ENCODE measurements around the gene CA5B.
"Not testable (repeated sequence)": the region's sequence is repeated elsewhere in the genome, so short reads cannot be mapped to it uniquely, and the experiment has no call there.

CA5B gene

GRCh38 chrX:15748841-15749240 is 10.8 kb downstream of the CA5B start:
- DNase-seq: no peak

DNA sequence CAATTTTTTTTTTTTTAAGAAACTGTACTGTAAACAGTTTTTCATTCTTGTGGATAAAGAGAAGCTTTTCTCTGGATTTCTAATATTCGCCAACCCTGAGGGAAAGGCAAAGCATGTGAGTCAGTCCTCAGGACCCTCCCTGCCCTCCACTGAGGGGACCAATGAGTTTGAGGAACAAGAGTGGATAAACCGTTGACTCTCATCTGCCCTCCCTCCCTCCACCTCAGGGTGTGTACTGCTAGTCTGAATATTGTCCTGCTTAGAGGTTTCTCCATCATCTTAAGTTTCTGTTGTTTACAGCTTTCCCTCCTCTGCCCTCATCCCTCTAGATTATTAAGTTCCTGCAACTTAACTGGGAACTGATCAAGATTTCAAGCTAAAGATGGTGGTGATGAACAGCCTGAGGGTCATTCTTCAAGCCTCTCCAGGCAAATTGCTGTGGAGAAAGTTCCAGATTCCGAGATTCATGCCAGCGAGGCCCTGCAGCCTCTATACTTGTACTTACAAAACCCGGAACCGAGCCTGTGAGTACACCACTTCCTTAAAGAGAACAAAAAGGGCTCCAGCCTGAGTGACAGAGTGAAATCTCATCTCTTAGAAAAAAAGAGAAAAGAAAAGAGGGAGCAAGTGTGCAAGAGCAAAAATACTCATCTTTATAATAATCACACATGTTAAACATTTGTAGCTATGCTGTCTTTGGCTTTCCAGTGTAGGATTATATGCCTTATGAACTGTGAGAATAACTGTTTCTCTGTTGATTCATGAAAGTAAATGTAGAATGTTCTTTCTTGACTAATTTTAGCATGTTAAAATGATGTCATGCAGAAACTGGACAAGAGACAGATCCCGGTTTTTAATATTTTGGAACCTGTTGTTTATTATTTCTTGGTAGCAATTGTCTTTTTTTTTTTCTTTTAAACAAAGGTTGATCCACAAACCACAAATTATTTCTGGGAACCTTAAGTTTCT is 11.9 kb downstream of the CA5B start:
- DNase-seq: no peak

- DNase-seq: no peak
Observed at GRCh38 chrX:15750611-15751154, 12.6 kb downstream of the CA5B start.

- no peak for DNase-seq
Observed at GRCh38 chrX:15751155-15751819, 13.2 kb downstream of the CA5B start.

- DNase-seq: no peak
Observed at GRCh38 chrX:15755091-15755490, 17.0 kb downstream of the CA5B start.

GRCh38 chrX:15758140-15758539 is 20.1 kb downstream of the CA5B start:
- DNase-seq: no peak

DNA sequence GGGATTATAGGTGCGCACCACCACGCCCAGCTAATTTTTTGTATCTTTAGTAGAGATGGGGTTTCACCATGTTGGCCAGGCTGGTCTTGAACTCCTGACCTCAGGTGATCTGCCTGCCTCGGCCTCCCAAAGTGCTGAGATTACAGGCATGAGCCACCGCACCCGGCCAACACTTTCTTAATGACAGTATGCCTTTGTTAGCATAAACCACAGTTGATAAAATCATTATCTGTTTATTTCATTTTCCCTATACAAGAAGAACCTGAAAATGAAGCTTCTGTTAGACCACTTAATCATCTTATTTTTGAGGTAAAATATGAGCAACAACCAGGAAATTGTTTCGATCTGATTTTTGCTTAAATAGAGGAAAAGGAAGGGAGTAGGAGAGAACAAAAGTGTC is 21.8 kb downstream of the CA5B start:
- not testable (repeated sequence) for DNase-seq

DNA sequence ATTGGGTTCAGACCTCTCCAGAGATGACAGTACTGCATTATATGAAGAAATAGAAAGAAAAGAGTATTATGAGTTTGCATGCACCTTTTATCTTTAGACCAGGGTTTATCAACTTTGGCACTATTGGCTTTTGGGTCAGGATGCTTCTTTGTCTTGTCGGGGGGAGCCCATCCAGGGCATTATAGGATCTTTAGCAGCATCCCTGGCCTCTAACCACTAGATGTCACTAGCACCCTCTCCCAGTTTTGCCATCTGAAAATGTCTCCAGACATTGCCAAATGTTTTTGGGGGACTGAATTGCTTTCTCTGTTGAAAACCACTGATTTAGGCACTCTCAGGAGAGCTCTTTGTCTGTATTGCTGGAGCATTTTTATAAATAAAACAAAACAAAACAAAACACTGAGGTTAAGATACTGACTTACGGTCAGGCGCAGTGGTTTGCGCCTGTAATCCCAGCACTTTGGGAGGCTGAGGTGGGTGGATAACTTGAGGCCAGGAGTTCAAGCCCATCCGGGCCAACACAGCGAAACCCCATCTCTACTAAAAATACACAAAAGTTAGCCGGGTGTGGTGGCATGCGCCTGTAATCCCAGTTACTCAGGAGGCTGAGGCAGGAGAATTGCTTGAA is 23.6 kb downstream of the CA5B start:
- DNase-seq: no peak

GRCh38 chrX:15769300-15769954 is 31.4 kb downstream of the CA5B start:
- no peak for DNase-seq

- DNase-seq: no peak
Observed at GRCh38 chrX:15781961-15782699, 44.1 kb downstream of the CA5B start.

DNA sequence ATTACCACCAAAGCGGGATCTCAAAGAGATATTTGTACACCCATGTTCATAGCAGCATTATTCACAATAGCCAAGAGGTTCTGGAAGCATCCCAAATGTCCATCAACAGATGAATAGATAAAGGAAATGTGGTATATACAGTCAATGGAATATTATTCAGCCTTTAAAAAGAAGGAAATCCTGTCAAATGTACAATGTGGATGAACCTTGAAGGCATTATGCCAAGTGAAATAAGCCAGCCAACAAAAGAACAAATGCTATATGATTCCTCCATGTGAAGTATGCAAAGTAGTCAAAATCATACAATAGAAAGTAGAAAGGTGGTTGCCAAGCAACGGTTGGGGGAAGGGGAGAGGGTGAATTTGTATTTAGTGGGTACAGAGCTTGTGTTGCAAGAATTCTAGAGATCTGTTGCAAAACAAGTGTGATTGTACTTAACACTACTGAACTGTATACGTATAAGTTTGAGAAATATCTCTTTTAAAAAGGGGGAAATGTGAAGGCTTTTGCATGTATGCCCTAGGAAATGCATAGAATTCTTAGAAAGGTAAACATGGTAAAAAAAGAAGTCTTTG is 47.2 kb downstream of the CA5B start:
- no peak for DNase-seq

- DNase-seq: no peak
Observed at GRCh38 chrX:15786915-15787314, 48.8 kb downstream of the CA5B start.

DNA sequence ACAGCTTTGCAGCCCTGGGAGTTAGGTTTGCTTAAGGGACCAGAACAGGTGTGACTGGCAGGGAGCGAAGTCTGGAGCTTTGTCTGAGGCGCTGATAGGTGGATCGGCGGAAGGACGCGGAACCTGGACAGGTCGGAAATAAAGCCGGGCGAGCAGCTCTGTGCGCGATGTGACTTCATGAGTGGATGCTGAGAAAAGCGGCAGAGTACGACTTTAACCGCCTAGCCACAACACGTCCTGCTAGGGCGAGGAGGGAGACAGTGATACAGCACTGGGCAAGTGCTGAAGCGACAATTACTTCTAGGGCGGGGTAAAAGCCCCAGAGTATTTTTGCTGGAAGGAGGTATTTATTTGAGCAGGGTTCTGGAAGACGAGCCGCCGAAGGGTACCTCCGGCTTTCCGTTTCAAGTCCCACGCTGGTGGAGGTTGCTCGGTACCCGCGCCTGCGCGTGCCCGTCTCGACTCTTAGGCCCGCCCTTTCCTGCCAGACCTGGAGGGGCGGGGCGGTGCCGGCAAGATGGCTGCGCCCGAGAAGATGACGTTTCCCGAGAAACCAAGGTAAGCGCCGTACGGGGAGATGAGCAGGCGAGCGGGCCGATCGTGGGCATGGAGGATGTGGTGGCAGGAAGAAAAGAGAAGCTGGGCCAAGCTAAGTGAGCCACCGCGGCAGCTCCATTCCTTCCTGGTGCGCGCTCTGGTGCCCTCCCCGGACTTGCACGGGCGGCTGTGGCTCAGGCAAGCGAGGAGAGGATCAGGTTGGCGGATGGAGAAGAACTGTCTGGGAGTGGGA is 52.1 kb downstream of the CA5B start, which contains the start of gene ZRSR2:
ZRSR2 (plus strand) TSS at position 506 of the 790 bp plus-strand sequence; CDS start at position 518, 12 bp downstream.
- peak; percentile 86 for DNase-seq

- no peak for DNase-seq
Observed at GRCh38 chrX:15790769-15791290, 52.8 kb downstream of the CA5B start.

- no peak for DNase-seq
Observed at GRCh38 chrX:15797707-15798106, 59.6 kb downstream of the CA5B start.

DNA sequence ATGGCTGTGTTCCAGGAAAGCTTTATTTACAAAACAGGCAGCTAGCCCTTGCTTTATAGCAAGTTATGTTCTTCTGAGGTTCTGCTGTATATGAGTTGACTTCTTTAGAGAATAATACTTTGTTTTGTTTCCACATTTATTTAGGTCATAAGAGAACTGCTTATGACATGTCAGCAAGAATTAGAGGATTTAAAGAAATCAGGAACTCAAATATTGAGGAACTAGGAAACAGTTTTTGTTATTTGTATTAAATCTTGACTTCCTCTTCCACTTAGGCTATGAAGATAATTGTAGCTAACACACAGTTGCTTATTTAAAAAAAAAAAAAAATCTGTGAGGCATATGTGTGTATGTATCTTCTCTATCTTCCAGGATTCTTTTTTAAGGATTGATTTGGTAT is 66.5 kb downstream of the CA5B start:
- no peak for DNase-seq

- DNase-seq: no peak
Observed at GRCh38 chrX:15808254-15808653, 70.2 kb downstream of the CA5B start.

GRCh38 chrX:15812192-15812938 is 74.3 kb downstream of the CA5B start:
- no peak for DNase-seq

- DNase-seq: no peak
Observed at GRCh38 chrX:15813416-15813815, 75.3 kb downstream of the CA5B start.

Data from stimulated activated naive CD4-positive, alpha-beta T cell treated with Interleukin-2 at 50 U/mL for 16 hours (primary cell).